ENCODE measurements around the gene ZMIZ2.
"Not testable (repeated sequence)": the region's sequence is repeated elsewhere in the genome, so short reads cannot be mapped to it uniquely, and the experiment has no call there.

The ZMIZ2 gene

GRCh38 chr7:44772867-44773266, 24.2 kb downstream of the ZMIZ2 start:
- no peak for DNase-seq

- DNase-seq, result not testable (repeated sequence)
These were observed 25.8 kb downstream of the ZMIZ2 start for GRCh38 chr7:44774486-44774885.

GRCh38 chr7:44775383-44776107, 26.9 kb downstream of the ZMIZ2 start:
- no peak for DNase-seq

GRCh38 chr7:44776211-44776610, 27.6 kb downstream of the ZMIZ2 start:
- no peak for DNase-seq

- DNase-seq, result no peak
These were observed 33.8 kb downstream of the ZMIZ2 start for GRCh38 chr7:44782460-44782859.

- DNase-seq, result no peak
These were observed 34.8 kb downstream of the ZMIZ2 start for GRCh38 chr7:44783407-44783806.

- no peak for DNase-seq
These were observed 35.7 kb downstream of the ZMIZ2 start for GRCh38 chr7:44784364-44784763.

- not testable (repeated sequence) for DNase-seq
These were observed 36.6 kb downstream of the ZMIZ2 start for GRCh38 chr7:44785218-44785617.

GRCh38 chr7:44787041-44787440, 38.4 kb downstream of the ZMIZ2 start:
- no peak for DNase-seq

GRCh38 chr7:44787762-44788161, 39.1 kb downstream of the ZMIZ2 start:
- DNase-seq, result no peak

- no peak for DNase-seq
These were observed 41.3 kb downstream of the ZMIZ2 start for GRCh38 chr7:44789990-44790389.

- DNase-seq, result no peak
These were observed 42.9 kb downstream of the ZMIZ2 start for GRCh38 chr7:44791278-44792219.

GRCh38 chr7:44793919-44794318, 45.3 kb downstream of the ZMIZ2 start:
- no peak for DNase-seq

GRCh38 chr7:44794331-44794730, 45.7 kb downstream of the ZMIZ2 start:
- DNase-seq, result no peak

GRCh38 chr7:44796034-44796503, 47.4 kb downstream of the ZMIZ2 start:
- no peak for DNase-seq

GRCh38 chr7:44796504-44797328, 48.1 kb downstream of the ZMIZ2 start, which contains the start of gene PPIA:
Gene PPIA (plus strand): TSS chr7:44796681. CDS start chr7:44796725, 44 bp downstream.
- peak; percentile 97 to 99 (median 98) for DNase-seq

- peak; percentile 56 to 91 (median 77) for DNase-seq
These were observed 48.9 kb downstream of the ZMIZ2 start for GRCh38 chr7:44797329-44798258.

GRCh38 chr7:44798649-44799305, 50.1 kb downstream of the ZMIZ2 start:
- DNase-seq, result peak in 1 of 5 experiments; percentile 31

- no peak for DNase-seq
These were observed 51.3 kb downstream of the ZMIZ2 start for GRCh38 chr7:44799939-44800338.

GRCh38 chr7:44801890-44802289, 53.2 kb downstream of the ZMIZ2 start:
- DNase-seq, result no peak
